PC-9 (cell line): ENCODE results near the gene TMBIM6. TPM values are rescaled to one million over a fixed set of nuclear protein-coding genes. Genes with fewer than 3 reads are reported as not detected.
"Not testable (repeated sequence)": the region's sequence is repeated elsewhere in the genome, so short reads cannot be mapped to it uniquely, and the experiment has no call there.

Experiments
- BruUV-seq: library from RNA; stranded (reverse); fragments of 400-500 nt; replicated peaks from 2 replicates; lab custom pipeline; 2021; lab: Mats Ljungman, UMichigan
- CTCF ChIA-PET: fragments of 300-600 bp; sonication (Branson Sonifier 250); formaldehyde crosslinking; loops from one replicate; lab custom pipeline; 2022; ENCODE audit warnings: antibody characterized with exemption; lab: Charles Lee
- POLR2A ChIA-PET: fragments of 300-600 bp; sonication (Branson Sonifier 250); formaldehyde crosslinking; loops from one replicate; lab custom pipeline; 2022; ENCODE audit warnings: antibody characterized with exemption; ENCODE audit not compliant: unreplicated experiment; lab: Charles Lee
- DNase-seq, 2 experiments: peaks; one replicate each; pipeline versions ENCODE4 v3.0.0 to v3.0.0-alpha.2; 2015 to 2022; ENCODE audit warnings: mixed read lengths in 1 of 2
- H2AFZ ChIP-seq: fragments of 200-600 bp; sonication (generic); 2 replicates; pipeline ENCODE4 v1.8.1; 2017; ENCODE audit warnings: antibody characterized with exemption
- H3F3A ChIP-seq: fragments of 200-600 bp; sonication (generic); 2 replicates; pipeline ENCODE4 v1.8.1; 2017; ENCODE audit warnings: antibody characterized with exemption, mild to moderate bottlenecking, low read depth; ENCODE audit not compliant: insufficient read depth
- H3K27ac ChIP-seq: fragments of 200-600 bp; sonication (generic); 2 replicates; pipeline ENCODE4 v1.6.1; 2016; ENCODE audit warnings: mixed run types
- H3K27me3 ChIP-seq: fragments of 200-600 bp; sonication (generic); 2 replicates; pipeline ENCODE4 v1.6.1; 2016; ENCODE audit warnings: low read depth, mixed run types; ENCODE audit not compliant: insufficient read depth
- H3K36me3 ChIP-seq: fragments of 200-600 bp; sonication (generic); 2 replicates; pipeline ENCODE4 v1.6.1; 2016; ENCODE audit warnings: low read depth, mixed run types
- H3K4me1 ChIP-seq: fragments of 200-600 bp; sonication (generic); replicated peaks from 2 replicates; pipeline ENCODE4 v1.6.1; 2016; ENCODE audit warnings: mixed run types; ENCODE audit not compliant: insufficient read depth
- H3K4me2 ChIP-seq: fragments of 200-600 bp; sonication (generic); 2 replicates; pipeline ENCODE4 v1.6.1; 2017; ENCODE audit warnings: mixed run types
- H3K4me3 ChIP-seq: fragments of 200-600 bp; sonication (generic); 2 replicates; pipeline ENCODE4 v1.6.1; 2016; ENCODE audit warnings: mixed run types
- H3K79me2 ChIP-seq: fragments of 200-600 bp; sonication (generic); 2 replicates; pipeline ENCODE4 v1.6.1; 2017; ENCODE audit warnings: low read depth, mixed run types
- H3K9me2 ChIP-seq: fragments of 200-600 bp; sonication (generic); 2 replicates; pipeline ENCODE4 v1.8.1; 2017; ENCODE audit warnings: mild to moderate bottlenecking; ENCODE audit not compliant: insufficient read depth
- H3K9me3 ChIP-seq: fragments of 200-600 bp; sonication (generic); 2 replicates; pipeline ENCODE4 v1.8.1; 2016; ENCODE audit warnings: low read depth; ENCODE audit not compliant: insufficient read depth
- H4K20me1 ChIP-seq: fragments of 200-600 bp; sonication (generic); 2 replicates; pipeline ENCODE4 v1.8.1; 2017; ENCODE audit not compliant: insufficient read depth
- CTCF ChIP-seq: fragments of 200-600 bp; sonication (generic); conservative IDR thresholded peaks from 2 replicates; pipeline ENCODE4 v1.6.1; 2017; ENCODE audit warnings: mixed run types, antibody characterized with exemption, mild to moderate bottlenecking, moderate library complexity
- EZH2 ChIP-seq: fragments of 200-600 bp; sonication (generic); IDR thresholded peaks from 2 replicates; pipeline ENCODE4 v1.8.0; 2017; ENCODE audit warnings: antibody characterized with exemption, low read depth
- intact Hi-C: fragments of 100-400 bp; cut with micrococcal nuclease; formaldehyde crosslinking; loops from one replicate; pipeline ENCODE4 v1.10.0; 2022; ENCODE audit not compliant: unreplicated experiment
- total RNA-seq: library from RNA; stranded (reverse); gene quantifications from 2 replicates; pipeline ENCODE4 v1.2.3, GENCODE V29; 2021

The TMBIM6 gene
- total RNA-seq, 1 experiment from 2014 or later: 690 TPM

GRCh38 chr12:49764126-49764525, 22.8 kb downstream of the TMBIM6 start:
- DNase-seq: no peak
- Histone ChIP-seq H3K79me2 (no peaks in the 10 kb centered on the region), H2AFZ (no peak overlapping the region), H3K27ac (no peak overlapping the region), H3K4me2 (no peak overlapping the region), H4K20me1 (peaks cover 7% of the 10 kb centered on the region; the same call in 1 of the 2 replicates), H3K36me3 (peaks cover 29% of the 10 kb centered on the region), H3K9me2 (no peaks in the 10 kb centered on the region), H3K9me3 (no peaks in the 10 kb centered on the region), H3K4me1 (no peaks in the 10 kb centered on the region), H3K4me3 (no peak overlapping the region), H3K27me3 (no peaks in the 10 kb centered on the region), H3F3A (peaks cover 69% of the 10 kb centered on the region; the same call in 1 of the 2 replicates)
- intact Hi-C loops: no loop called here
- TF ChIP-seq CTCF (no peak), EZH2 (no peak)
- ChIA-PET CTCF (interaction anchor here (0.5 kb wide), 1 partner anchor 9 kb away, joined by 4 read pairs; no protein-coding TSS in a partner anchor), POLR2A (interaction anchor here (0.6 kb wide), 1 partner anchor 39 kb away, joined by 3 read pairs; no protein-coding TSS in a partner anchor)
- no TSS peak for BruUV-seq

GRCh38 chr12:49766115-49766455, 24.7 kb downstream of the TMBIM6 start:
- intact Hi-C loops: no loop called here
- Histone ChIP-seq H3K4me3 (no peak overlapping the region), H3K27ac (no peak overlapping the region), H3K9me3 (no peaks in the 10 kb centered on the region), H2AFZ (no peak overlapping the region), H3K9me2 (no peaks in the 10 kb centered on the region), H3K36me3 (peaks cover 23% of the 10 kb centered on the region), H3K4me1 (no peaks in the 10 kb centered on the region), H3K4me2 (no peak overlapping the region), H4K20me1 (peaks cover 7% of the 10 kb centered on the region; the same call in 1 of the 2 replicates), H3K79me2 (no peaks in the 10 kb centered on the region), H3F3A (peaks cover 64% of the 10 kb centered on the region; the same call in 1 of the 2 replicates), H3K27me3 (no peaks in the 10 kb centered on the region)
- no peak for DNase-seq
- TF ChIP-seq EZH2 (no peak), CTCF (no peak)
- CTCF ChIA-PET: no interaction called here
- BruUV-seq: no TSS peak
- POLR2A ChIA-PET: no interaction called here

- no peak overlapping the region for H2AFZ ChIP-seq
- no peaks in the 10 kb centered on the region for H3K9me3 ChIP-seq
- no TSS peak for BruUV-seq
- H3K27me3 ChIP-seq: no peaks in the 10 kb centered on the region
- POLR2A ChIA-PET: interaction anchor here (0.7 kb wide), 2 partner anchors 11 to 620 kb away, joined by 3 to 20 read pairs; no protein-coding TSS in a partner anchor
- H3K4me3 ChIP-seq: no peak overlapping the region
- TF ChIP-seq CTCF (no peak), EZH2 (no peak)
- no peak for DNase-seq
- H3K4me2 ChIP-seq: no peak overlapping the region
- no peaks in the 10 kb centered on the region for H3K9me2 ChIP-seq
- H3F3A ChIP-seq: peaks cover 56% of the 10 kb centered on the region; the same call in 1 of the 2 replicates
- intact Hi-C loops: no loop called here
- peaks cover 12% of the 10 kb centered on the region for H3K36me3 ChIP-seq
- no peak overlapping the region for H3K27ac ChIP-seq
- peaks cover 7% of the 10 kb centered on the region; the same call in 1 of the 2 replicates for H4K20me1 ChIP-seq
- H3K79me2 ChIP-seq: no peaks in the 10 kb centered on the region
- H3K4me1 ChIP-seq: no peaks in the 10 kb centered on the region
- CTCF ChIA-PET: no interaction called here
These were observed 26.0 kb downstream of the TMBIM6 start for GRCh38 chr12:49767333-49767732.

GRCh38 chr12:49773102-49773501, 31.7 kb downstream of the TMBIM6 start:
- POLR2A ChIA-PET: not testable (repeated sequence)

More at GRCh38 chr12:49773102-49773501, 31.7 kb downstream of the TMBIM6 start:
- H3F3A ChIP-seq, H3K27ac ChIP-seq, H3K4me1 ChIP-seq, H3K4me3 ChIP-seq, H3K79me2 ChIP-seq, BruUV-seq, H3K9me3 ChIP-seq, H3K36me3 ChIP-seq, H3K4me2 ChIP-seq, H3K9me2 ChIP-seq, DNase-seq, H4K20me1 ChIP-seq, H3K27me3 ChIP-seq, intact Hi-C loops, H2AFZ ChIP-seq: not testable (repeated sequence)
- CTCF ChIA-PET: interaction anchor here (0.5 to 0.7 kb wide), 2 partner anchors 9 to 459 kb away, joined by 3 to 4 read pairs; no protein-coding TSS in a partner anchor
